Measurements from ENCODE around the gene RNU6-9. TPM values are rescaled to one million over a fixed set of nuclear protein-coding genes. Genes with fewer than 3 reads are reported as not detected.

Gene RNU6-9
- total RNA-seq (2014; rRNA removed; shearing (Covaris generic)): not detected in 2 replicates
- not detected in 2 replicates for polyA plus RNA-seq (2016; fragmentation: Nextera tagmentation; extraction: Ambion mirVana)

DNA sequence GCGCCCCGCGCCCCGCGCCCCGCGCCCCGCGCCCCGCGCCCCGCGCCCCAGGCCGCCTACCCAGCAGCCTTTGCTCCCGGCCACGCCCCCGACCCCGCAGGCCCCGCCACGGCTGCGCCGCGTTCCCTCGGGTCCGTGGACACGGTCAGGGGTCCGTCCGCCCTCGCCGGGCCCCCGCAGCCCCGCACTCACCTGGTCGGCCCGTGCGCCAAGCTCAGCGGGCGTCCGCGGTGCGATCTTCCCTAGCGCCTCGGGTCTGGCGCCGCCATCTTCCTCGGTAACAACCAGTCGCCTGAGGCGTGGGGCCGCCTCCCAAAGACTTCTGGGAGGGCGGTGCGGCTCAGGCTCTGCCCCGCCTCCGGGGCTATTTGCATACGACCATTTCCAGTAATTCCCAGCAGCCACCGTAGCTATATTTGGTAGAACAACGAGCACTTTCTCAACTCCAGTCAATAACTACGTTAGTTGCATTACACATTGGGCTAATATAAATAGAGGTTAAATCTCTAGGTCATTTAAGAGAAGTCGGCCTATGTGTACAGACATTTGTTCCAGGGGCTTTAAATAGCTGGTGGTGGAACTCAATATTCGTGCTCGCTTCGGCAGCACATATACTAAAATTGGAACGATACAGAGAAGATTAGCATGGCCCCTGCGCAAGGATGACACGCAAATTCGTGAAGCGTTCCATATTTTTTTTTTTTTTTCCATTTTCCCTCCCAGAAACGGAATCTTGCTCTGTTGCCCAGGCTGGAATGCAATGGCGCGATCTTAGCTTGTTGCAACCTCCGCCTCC, at the start of gene RNU6-9, which contains the start of gene MED16:
TSS of gene RNU6-9 (plus strand) at position 591 of the 796 bp plus-strand sequence.
TSS of gene MED16 (minus strand) at position 294 of the 796 bp plus-strand sequence. CDS start 2,056 bp downstream, outside the sequence.
- peak within 1 kb of the TSS; percentile 88 for H3K4me2 ChIP-seq (ENCODE audit: unreplicated experiment)
- H3K4me3 ChIP-seq: peak within 1 kb of the TSS; percentile 94
- peaks cover 11% of the 10 kb centered on the region for H3F3A ChIP-seq (ENCODE audit: insufficient read depth)
- WGBS, 2 experiments (ENCODE audit: low coverage in 1 of 2, low lambda C conversion rate in 2 of 2, missing lambda C conversion rate in 2 of 2): 1% methylated on average over 25 to 54 of the region's 69 CpGs
- DNase-seq: peak; percentile 99
- no peaks in the 10 kb centered on the region for H3K36me3 ChIP-seq (ENCODE audit: low read depth)
- H3K9me3 ChIP-seq (ENCODE audit: low read depth): no peaks in the 10 kb centered on the region
- H3K27ac ChIP-seq: peak within 1 kb of the TSS; percentile 90
- TF ChIP-seq EZH2phosphoT487 (IDR thresholded peaks at IDR 0.05; ENCODE audit: insufficient read depth, low read depth): no peak
- TF ChIP-seq EZH2 (IDR thresholded peaks at IDR 0.05; ENCODE audit: insufficient read depth, poor library complexity, severe bottlenecking): no peak
- no peaks in the 10 kb centered on the region for H3K27me3 ChIP-seq (replicated peaks; ENCODE audit: insufficient read depth)
- peak within 1 kb of the TSS; percentile 90 for H3K9ac ChIP-seq
- no peaks in the 10 kb centered on the region for H3K9me2 ChIP-seq (ENCODE audit: insufficient read depth)
- H4K20me1 ChIP-seq (ENCODE audit: insufficient read depth): no peaks in the 10 kb centered on the region
- H2AFZ ChIP-seq: peak within 1 kb of the TSS; percentile 79
- in situ Hi-C loops (cut with MboI): no loop called here
- H3K79me2 ChIP-seq (ENCODE audit: insufficient read depth): peaks cover 17% of the 10 kb centered on the region
- H3K4me1 ChIP-seq (ENCODE audit: insufficient read depth): no peaks in the 10 kb centered on the region

GRCh38 chr19:843836-844545, 49.3 kb upstream of the RNU6-9 start:
- in situ Hi-C loops (cut with MboI): no loop called here
- Histone ChIP-seq H3F3A (ENCODE audit: insufficient read depth) (no peaks in the 10 kb centered on the region), H4K20me1 (ENCODE audit: insufficient read depth) (no peaks in the 10 kb centered on the region), H3K4me3 (no peak overlapping the region), H3K79me2 (ENCODE audit: insufficient read depth) (no peaks in the 10 kb centered on the region), H3K27me3 (replicated peaks; ENCODE audit: insufficient read depth) (peaks cover 49% of the 10 kb centered on the region), H3K4me2 (ENCODE audit: unreplicated experiment) (no peak overlapping the region), H3K27ac (no peak overlapping the region), H3K9me2 (ENCODE audit: insufficient read depth) (no peaks in the 10 kb centered on the region), H3K36me3 (ENCODE audit: low read depth) (no peaks in the 10 kb centered on the region), H2AFZ (no peak overlapping the region), H3K4me1 (ENCODE audit: insufficient read depth) (no peaks in the 10 kb centered on the region), H3K9ac (no peak overlapping the region), H3K9me3 (ENCODE audit: low read depth) (no peaks in the 10 kb centered on the region)
- 6 to 9% methylated on average over 16 to 70 of the region's 70 CpGs for WGBS, 2 experiments (ENCODE audit: low coverage in 1 of 2, low lambda C conversion rate in 2 of 2, missing lambda C conversion rate in 2 of 2)
- TF ChIP-seq EZH2 (IDR thresholded peaks at IDR 0.05; ENCODE audit: insufficient read depth, poor library complexity, severe bottlenecking) (no peak), EZH2phosphoT487 (IDR thresholded peaks at IDR 0.05; ENCODE audit: insufficient read depth, low read depth) (no peak)
- no peak for DNase-seq

DNA sequence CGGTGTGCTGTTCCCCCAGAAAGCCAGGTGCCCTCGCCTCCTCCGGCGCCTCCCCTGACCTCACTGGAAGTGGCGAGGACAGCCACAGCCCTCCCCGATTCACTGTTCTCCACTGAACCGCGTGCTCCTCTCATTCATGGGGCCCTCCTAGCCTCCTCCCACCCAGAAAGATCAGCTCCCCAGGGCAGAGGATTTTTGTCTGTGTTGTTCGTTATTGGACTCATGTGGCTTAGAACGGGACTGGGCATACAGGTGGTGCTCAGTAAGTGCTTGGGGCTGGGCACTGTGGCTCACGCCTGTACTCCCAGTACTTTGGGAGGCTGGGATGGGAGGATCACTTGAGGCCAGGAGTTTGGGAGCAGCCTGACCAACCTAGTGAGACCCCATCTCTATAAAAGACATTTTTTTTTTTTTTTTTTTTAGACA, 48.7 kb upstream of the RNU6-9 start:
- Histone ChIP-seq H3K27me3 (replicated peaks; ENCODE audit: insufficient read depth) (peaks cover 49% of the 10 kb centered on the region), H3K27ac (no peak overlapping the region), H3K36me3 (ENCODE audit: low read depth) (no peaks in the 10 kb centered on the region), H3K9ac (no peak overlapping the region), H3K9me2 (ENCODE audit: insufficient read depth) (no peaks in the 10 kb centered on the region), H3K4me1 (ENCODE audit: insufficient read depth) (no peaks in the 10 kb centered on the region), H4K20me1 (ENCODE audit: insufficient read depth) (no peaks in the 10 kb centered on the region), H3K4me3 (no peak overlapping the region), H2AFZ (no peak overlapping the region), H3F3A (ENCODE audit: insufficient read depth) (no peaks in the 10 kb centered on the region), H3K9me3 (ENCODE audit: low read depth) (no peaks in the 10 kb centered on the region), H3K79me2 (ENCODE audit: insufficient read depth) (no peaks in the 10 kb centered on the region), H3K4me2 (ENCODE audit: unreplicated experiment) (no peak overlapping the region)
- TF ChIP-seq EZH2 (IDR thresholded peaks at IDR 0.05; ENCODE audit: insufficient read depth, poor library complexity, severe bottlenecking): peak; percentile 46
- TF ChIP-seq EZH2phosphoT487 (IDR thresholded peaks at IDR 0.05; ENCODE audit: insufficient read depth, low read depth): no peak
- in situ Hi-C loops (cut with MboI): no loop called here
- DNase-seq: no peak
- 14 to 21% methylated on average over 7 to 11 of the region's 11 CpGs for WGBS, 2 experiments (ENCODE audit: low coverage in 1 of 2, low lambda C conversion rate in 2 of 2, missing lambda C conversion rate in 2 of 2)

GRCh38 chr19:845707-846521, 47.4 kb upstream of the RNU6-9 start:
- no peaks in the 10 kb centered on the region for H4K20me1 ChIP-seq (ENCODE audit: insufficient read depth)
- TF ChIP-seq EZH2 (IDR thresholded peaks at IDR 0.05; ENCODE audit: insufficient read depth, poor library complexity, severe bottlenecking) (no peak), EZH2phosphoT487 (IDR thresholded peaks at IDR 0.05; ENCODE audit: insufficient read depth, low read depth) (no peak)

More at GRCh38 chr19:845707-846521, 47.4 kb upstream of the RNU6-9 start:
- 0 out of 2 replicates have a peak, but pooled peaks cover 4% of the 10 kb centered on the region for H3K4me1 ChIP-seq (ENCODE audit: insufficient read depth)
- H3K4me3 ChIP-seq: no peak overlapping the region
- H2AFZ ChIP-seq: no peak overlapping the region
- no peak overlapping the region for H3K4me2 ChIP-seq (ENCODE audit: unreplicated experiment)
- in situ Hi-C loops (cut with MboI): no loop called here
- no peaks in the 10 kb centered on the region for H3K79me2 ChIP-seq (ENCODE audit: insufficient read depth)
- WGBS, 2 experiments (ENCODE audit: low coverage in 1 of 2, low lambda C conversion rate in 2 of 2, missing lambda C conversion rate in 2 of 2): 67 to 69% methylated on average over 21 to 37 of the region's 37 CpGs
- H3K9me3 ChIP-seq (ENCODE audit: low read depth): no peaks in the 10 kb centered on the region
- H3K9me2 ChIP-seq (ENCODE audit: insufficient read depth): no peaks in the 10 kb centered on the region
- DNase-seq: no peak
- H3K27me3 ChIP-seq (replicated peaks; ENCODE audit: insufficient read depth): peaks cover 49% of the 10 kb centered on the region
- H3K36me3 ChIP-seq (ENCODE audit: low read depth): no peaks in the 10 kb centered on the region
- H3K9ac ChIP-seq: no peak overlapping the region
- 0 out of 2 replicates have a peak, but pooled peaks cover 3% of the 10 kb centered on the region for H3F3A ChIP-seq (ENCODE audit: insufficient read depth)
- no peak overlapping the region for H3K27ac ChIP-seq
